Stimulated activated CD8-positive, alpha-beta memory T cell treated with anti-CD3 and anti-CD28 coated beads, Interleukin-15, amount 100 ng/mL, for 24 hours (primary cell): ENCODE measurements around the gene RASAL2.

Source experiments
- DNase-seq: peaks from one replicate; pipeline ENCODE4 v3.0.0-alpha.2; 2020; ENCODE audit warnings: low read depth

Gene RASAL2

DNA sequence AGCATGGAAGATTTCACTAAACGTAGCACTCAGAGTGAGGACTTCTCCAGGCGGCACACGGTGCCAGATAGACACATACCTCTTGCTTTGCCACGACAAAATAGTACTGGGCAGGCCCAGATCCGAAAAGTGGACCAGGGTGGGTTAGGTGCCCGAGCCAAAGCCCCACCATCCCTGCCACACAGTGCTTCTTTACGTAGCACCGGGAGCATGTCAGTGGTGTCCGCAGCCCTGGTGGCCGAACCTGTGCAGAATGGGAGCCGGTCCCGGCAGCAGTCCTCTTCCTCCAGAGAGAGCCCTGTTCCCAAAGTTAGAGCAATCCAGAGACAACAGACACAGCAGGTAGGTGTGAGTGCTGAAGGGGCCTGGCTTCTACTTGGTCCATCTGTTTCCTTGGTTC is 364.3 kb downstream of the RASAL2 start:
- no peak for DNase-seq

DNA sequence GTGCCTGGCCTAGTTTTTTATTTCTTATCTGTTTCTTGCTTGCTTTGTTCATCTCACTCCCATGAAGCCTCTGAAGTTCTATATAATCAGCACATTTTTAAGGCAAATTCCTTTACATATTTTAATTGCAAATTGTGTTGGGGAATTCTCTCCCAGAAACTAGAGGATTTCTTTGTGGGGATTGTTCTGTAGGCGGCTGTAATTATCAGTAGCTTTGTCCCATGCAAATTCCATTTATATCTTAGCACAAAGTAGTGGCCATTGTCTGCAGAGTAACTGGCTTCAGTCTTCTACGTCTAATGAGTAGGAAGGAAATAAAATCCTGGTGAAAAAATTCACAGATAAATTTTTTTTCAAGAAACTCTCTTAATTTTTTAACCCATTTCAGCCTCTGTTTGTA is 367.2 kb downstream of the RASAL2 start:
- DNase-seq: no peak

DNA sequence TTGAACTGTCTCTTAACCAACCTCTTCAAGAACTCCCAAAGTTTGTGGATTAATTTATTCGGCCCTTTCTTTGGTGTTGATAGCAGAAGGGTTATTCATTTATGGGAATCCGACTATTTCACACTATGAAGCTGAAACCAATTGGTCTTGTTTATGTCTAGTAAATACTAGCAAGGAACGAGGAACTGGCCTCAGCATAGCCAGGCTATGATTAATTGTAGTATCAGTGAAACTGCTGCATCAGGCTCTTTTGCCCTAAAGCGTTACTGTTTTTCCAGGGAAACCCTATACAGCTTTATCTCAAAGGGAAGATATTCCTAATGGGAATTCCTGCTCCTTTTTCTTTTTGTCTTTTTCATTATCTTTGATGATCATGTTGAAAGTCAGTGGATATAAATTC is 367.8 kb downstream of the RASAL2 start:
- no peak for DNase-seq

DNA sequence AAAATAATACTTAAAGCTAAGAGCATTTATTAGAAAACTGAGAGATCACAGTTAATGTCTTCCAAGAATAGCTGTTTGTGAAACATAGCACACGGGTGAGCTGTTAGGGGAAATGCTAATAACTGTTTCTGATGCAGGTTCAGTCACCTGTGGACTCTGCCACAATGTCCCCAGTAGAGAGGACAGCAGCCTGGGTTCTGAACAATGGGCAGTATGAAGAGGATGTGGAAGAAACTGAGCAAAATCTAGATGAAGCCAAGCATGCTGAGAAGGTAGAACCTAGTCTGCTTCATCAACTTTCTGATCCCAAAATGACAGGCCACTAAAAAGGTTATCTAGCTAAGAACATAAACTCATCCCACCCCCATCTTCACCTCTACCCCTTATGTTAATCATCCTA is 370.2 kb downstream of the RASAL2 start:
- DNase-seq: no peak

DNA sequence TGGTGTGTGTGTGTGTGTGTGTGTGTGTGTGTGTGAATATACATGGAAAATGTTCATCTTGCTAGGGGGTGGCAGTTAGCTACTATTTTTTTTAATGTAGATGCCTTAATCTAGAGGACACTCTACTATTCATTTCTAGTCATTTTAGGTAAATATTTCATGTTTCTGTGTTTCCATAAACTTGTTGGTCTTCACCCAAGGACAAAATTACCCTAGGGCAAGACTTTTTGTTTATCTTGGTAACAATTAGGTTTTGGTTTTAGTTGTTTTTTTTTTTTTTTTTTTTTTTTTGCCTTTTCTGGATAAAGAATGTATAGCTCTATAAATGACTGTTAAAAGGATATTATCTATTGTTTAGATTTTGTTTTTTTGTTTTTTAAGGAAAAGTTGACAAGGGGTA is 370.7 kb downstream of the RASAL2 start:
- DNase-seq: no peak

DNA sequence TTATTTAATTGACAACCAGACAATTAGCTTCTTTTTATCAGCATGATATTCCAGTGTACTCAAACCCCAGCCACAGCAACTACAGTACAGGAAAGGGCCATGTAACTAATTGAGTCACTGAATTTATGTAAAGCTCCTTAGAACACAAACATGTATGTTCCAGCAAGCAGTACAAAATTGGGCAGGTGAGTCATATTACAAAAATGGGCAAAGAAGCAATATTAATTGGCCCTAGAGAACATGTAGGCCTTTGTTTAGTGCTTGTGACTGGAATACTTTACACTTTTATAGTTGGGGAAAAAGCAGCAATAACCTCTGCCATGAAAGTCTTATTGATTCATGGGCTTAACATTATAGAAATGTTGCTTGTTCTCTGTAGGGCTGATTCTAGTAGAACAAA is 371.1 kb downstream of the RASAL2 start:
- no peak for DNase-seq

DNA sequence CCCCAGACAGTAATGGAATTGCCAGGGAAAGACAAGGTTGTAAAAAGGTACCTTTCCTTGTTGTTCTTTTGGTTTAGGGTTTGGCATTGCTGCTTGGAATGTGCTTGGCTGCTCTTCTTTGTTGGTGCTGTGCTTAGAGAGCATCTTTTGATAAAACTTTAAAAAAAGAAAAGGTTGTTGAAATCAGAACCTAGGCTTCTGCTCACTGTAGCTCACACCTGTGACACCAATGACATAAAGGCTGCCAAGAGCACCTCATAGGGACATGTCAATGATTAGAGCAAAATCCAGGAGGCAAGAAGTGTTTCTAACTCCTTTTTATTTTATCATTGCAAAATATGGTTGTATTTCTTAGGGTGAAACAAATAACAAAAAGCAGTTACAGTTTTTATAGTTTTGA is 373.9 kb downstream of the RASAL2 start:
- no peak for DNase-seq

DNA sequence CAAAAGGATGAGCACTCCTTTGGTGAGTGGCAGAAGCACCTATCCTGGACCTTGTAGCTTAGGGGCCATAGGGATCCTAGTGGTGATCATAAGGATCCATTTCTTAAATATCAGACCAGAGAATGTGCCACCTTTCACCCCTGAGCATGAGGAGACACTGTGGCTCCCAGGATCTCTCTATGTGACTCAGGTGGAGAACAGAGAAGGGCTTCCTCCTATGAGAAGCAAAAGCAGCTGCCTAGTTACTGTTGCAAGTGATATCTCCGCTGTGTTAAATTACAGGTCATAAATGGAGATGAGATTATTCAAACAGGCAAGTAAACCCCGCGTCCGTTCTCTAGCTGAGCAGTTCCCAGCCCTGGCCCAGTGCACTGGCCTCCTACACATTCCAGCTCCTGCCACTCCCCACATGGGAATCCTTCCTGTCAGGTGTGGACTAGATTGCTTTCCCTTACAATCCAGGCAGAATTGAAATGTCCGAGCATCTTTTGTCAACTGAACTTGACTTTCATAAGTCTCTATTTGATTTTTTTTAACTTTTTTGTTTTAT is 376.6 kb downstream of the RASAL2 start:
- no peak for DNase-seq

DNA sequence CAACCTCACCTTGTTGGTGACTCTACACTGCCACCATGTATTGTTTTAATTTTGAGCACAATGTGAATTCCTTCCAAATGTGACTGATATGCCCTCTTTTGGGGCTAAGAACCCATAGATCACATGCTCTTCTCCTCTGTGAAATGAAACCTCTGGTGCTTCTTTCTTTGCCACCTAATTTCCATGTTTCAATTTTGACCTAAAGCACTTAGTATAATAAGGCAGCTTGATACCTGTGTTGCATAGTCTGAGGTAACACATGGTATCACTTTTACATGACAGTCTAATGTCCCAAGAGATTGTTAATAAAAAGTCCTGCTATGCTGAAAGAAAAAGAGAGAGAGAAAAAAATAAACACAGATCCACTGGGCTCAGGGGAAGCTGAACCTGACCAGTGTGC is 378.6 kb downstream of the RASAL2 start:
- DNase-seq: no peak

DNA sequence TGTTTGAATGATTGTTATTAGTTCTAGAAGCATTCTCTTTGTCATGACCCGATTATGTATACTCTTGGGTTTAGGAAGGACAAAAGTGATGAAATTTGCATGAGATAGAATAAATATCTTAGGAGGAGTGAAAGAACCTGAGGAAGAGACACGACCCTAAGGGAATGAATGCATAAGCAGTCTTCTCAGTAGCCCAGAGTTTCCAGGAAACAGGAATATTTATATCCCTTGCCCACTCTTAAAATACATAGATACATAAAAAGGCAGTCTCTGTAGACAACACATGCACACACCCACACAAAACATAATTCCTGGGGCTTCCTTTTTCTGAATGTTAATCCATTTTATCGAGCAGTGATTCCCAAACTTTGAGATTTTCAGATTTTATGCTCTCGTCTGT is 383.5 kb downstream of the RASAL2 start:
- DNase-seq: no peak

DNA sequence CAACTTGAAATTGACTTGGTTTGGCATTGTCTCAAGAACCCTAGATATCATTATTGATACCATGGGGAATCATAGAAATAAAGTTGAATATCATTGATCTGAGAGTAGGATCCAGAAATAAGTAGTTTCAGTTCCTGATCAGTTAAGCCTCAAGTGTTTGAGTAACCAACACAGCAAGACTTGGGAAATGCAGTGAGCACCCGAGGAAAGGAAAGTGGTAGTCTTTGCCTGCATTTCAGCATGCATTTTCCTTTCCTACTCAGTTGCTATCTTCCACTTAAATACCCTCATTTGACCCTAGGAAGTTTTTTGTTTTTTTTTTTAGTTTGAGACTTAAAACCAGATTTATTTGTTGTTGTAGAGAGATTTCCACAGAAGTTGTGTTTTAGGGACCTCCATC is 383.9 kb downstream of the RASAL2 start:
- DNase-seq: no peak

DNA sequence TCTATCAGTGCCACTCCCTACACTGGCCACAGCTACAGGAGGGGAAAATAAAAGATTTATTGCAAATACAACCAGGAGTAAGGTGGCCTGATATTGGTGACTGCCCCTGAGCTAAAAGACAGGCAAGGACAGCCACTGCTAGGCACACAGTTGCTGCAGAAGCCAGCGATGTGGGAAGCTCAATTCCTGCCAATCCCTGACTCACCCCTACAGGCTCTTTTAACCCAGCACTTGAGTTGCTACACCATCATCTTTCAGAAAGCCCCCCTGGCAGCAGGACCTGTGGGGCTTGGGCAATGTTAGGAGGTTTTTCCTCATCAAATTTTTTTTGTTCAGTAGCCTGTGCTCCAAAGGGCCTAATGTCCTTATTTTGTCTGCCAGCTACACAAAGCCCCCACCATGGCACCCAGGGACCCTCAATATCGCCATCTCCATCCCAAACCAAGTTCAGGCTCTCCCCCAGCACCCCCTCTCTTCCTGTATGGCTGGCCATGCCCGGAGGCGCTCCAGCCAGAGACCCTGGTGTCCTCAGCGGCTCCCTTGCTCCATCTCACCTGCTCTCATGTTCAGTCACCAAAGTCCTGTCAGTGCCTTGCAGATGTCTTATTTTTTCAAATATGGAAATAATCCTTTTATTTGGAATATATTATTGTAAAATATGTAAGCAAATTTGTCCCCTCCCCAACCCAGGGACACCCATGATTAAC is 389.5 kb downstream of the RASAL2 start:
- DNase-seq: no peak

DNA sequence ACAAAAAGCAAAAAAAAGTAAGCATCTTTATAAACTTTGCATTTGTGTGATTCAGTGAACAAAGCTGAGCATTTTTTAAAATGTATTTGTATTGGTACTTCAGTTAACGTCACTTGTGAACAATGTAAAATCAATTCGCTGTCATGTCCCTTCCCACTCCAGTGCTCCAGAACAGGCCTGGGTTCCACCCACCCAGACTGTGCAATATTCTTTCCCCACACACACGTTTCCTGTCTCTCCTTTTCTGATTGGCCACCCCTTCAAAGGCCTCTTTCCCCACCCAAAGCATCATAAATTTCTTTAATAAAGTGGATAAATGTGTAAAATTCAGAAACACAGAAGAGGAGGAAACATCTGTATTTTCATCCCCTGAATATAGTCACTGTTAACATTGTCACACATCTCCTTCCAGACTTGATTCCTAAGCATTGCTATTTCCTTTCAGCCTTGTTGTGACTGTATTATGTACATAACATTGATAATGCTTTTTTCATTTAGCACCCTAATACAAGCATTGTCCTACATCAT is 390.9 kb downstream of the RASAL2 start:
- DNase-seq: no peak

DNA sequence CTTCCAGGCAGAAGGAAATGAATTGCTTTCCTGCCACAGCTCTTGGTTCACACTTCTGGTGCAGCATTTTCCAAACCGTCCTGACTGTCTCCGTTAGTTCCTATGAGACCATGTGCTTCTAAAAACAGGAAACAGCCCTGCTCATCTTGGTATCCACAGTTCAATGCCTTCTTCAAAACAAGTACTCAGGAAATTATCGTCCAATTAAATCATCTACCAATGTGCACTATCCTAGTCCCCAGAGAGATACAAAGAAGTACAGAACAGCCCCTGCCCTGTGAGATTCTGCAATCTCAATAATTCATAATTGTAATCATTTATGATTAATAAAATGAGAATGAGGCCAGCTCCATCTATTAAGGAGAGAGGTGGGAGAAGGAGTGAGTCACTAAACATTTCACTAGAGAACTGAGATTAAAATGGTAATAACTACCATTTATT is 391.7 kb downstream of the RASAL2 start:
- DNase-seq: no peak

DNA sequence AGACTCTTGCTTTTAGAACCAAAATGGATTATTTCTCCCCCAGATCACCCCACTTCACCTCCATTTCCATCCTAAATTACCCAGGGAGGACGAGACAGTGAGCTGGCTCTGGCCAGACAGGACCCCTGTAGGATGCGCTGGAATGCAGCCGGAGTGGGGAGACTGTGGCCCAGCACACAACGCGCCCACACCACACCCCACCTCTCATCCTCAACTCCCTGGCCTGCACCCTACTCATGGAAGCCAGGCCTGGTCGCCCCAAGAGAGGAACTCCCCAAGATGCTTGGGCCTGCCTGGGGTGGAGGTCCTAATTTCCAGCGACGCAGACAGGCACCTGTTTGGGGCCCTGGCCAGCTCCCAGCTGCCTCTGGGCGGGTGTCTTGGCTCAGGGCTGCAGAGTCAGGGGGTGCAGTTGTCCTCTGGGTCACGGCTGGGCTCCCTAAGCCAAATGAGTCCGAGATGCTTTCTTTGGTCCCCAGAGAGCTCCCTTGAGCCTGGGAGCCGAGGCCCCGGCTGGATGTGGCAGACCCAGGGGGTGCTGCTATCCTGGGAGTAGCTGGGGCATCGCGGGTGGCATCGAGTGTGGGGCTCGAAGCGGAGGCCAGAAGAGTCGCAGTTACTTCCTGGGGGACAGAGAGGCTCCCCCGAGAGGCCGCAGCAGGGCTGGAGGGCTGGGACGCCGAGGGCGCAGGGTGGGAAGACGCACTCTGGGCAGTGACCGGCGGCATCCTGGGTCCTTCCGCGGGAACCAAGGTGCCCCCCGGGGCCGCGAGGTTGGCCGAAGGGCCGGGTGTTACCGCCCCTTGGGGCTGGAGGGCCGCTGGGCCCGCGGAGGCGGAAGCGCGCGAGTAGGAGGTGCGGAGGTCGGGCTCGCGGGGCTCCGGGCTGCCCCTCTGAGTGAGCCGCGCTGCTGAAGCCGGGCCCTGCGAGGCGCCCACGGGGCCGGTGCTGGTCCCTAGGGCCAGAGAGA is 392.5 kb downstream of the RASAL2 start:
- DNase-seq: no peak

DNA sequence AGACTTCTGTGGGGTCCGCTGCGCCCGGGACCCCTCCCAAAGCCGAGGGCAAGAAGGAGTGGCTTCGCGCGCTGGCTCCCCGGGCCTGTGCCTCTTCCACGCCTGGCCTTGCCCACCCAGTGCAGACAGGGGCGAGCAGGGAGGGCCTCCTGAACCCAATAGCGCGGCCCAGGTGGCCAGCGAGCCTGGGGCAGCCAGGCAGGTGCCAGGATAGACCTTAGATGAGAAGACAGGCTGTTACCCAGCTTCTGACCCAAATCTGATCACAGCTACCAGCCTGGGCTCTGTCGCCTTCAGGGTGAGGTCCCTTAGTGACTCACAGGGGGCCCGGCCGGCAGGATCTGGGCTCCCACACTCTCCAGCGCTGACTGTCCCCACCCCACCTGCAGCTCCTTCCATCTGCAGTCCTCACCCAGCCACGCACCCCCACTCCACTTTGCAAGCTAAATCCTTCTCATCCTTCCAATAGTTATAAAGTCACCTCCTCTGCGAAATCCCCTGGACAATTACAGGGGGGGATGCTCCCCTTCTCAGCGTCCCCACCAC is 393.2 kb downstream of the RASAL2 start:
- no peak for DNase-seq

DNA sequence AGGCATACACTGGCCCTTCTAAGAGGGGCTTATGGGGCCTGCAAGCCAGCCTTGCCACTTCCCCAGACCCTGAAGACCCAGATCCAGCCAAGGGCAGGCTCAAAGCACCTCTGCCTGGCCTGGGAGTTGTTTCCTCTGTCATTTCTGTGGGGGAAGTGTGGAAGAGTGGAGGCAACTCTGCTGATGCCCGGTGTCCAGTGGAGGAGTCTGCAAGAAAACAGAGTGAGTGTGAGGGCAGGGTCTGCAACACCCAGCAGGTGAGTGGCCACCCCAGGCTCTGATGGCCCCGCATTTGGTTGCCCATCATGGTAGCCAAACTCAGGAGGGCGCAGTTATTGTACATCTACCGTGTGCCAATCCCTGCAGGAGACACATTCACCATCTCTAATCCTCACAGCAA is 394.5 kb downstream of the RASAL2 start:
- DNase-seq: no peak

DNA sequence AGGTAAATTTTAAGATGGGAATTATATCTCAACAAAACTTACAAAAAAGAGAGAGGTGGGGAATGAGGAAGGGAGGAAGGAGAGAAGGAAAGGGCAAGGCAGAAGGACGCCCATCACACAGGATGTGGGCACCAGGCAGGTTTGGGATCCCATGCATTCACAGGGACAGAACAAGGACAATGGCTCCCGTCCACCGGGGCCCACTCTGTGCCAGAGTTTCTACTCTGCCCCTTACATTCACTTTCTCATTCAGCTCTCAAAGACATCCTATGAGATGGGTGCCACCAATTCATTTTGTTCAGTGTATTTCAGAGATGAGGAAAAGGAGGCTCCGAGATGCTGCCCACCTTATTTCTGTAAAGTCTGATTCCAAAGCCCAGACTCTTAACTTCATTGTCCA is 395.5 kb downstream of the RASAL2 start:
- DNase-seq: no peak

DNA sequence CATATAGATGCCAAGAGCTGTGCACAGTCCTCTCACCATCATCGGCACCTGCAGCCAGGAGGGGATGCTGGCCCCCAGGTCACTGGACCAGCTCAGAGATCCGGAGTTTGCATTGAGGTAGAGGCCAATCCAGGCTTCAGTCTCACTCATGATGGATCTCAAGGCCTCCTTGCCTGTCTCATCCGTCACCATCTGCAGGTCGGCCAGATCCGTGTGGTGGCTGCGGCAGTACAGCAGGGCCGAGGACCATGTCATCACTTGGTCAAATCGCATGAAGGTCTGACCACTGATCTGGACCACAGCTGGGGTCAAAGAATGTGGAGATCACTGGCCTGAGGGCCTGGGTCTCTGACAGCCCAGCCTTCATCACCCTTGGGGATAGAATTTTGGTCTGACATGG is 396.2 kb downstream of the RASAL2 start:
- no peak for DNase-seq

DNA sequence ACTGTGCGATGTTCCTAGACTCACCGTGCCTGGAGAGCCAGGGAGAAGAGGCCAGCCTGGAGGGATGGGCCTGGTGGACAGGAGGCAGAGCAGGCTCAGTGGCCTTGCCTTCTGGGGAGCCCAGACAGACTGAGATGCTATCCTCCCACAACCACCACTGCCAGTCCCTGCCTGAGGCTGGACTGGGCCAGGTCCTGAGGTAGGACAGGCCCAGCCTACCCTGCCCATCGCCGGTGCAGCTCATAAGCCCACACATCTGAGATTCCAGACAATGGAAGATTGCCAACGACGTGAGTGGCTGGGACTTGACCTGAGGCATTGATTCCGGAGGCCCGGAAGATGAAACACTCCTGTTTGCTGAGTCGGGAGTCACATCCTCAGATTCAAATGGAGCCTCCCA is 397.1 kb downstream of the RASAL2 start:
- DNase-seq: no peak

DNA sequence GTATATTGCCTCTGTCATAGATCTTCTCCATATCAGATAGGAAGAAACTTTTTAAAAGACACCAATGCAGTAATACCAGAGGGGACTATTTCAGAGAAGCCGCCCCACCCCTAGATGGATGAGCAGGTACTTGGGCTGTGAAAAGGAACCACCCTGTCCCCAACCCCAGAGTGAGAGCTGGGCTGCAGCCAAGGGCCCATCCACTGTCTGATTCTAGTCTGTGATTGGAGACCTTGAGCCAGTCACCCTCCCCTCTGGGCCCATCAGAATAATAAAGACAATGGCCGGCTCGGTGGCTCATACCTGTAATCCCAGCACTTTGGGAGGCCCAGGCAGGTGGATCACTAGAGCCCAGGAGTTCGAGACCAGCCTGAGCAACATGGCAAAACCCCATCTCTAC is 397.8 kb downstream of the RASAL2 start:
- no peak for DNase-seq

DNA sequence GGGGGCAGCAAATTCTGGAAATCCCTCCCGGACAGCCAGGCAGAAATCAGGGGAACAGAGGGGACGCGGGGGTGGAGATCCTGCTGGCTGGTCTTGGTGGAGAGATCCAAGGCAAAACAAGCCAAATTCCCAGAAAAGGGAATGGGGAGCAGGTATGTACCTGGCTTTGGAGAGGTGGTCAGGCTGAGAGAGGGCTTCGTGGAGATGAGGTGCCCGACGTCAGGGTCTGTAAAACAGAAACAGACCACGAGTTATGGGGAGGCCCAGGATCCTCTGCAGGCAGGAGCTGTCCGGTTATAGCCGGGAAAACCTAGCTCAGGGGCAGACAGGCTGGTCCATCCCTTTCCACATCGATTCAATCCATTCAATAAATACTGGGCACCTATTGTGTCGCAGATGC is 398.4 kb downstream of the RASAL2 start:
- DNase-seq: no peak

DNA sequence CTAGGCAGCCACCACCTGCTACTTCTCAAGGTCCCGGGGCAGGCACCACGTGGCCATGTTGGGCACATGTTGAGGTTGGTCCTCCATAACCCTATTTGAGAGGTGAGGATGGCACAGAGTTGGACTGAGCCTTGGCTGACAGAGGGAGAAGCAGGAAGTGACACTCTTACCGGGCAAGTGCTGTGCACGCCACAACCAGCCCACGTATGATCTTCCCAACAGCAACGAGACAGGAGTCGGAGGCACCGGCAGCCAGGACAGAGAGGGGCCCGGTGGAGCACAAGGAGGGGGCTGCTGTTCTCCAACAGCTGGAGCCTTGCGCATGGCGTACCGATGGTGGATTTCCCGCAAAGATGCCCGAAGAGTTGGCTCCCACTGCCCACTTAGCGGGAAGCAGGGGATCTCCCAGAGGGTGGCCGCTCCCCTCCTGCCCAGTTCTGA is 399.4 kb downstream of the RASAL2 start:
- DNase-seq: no peak
